ENCODE results near the gene CPT1B.

CPT1B gene

DNA sequence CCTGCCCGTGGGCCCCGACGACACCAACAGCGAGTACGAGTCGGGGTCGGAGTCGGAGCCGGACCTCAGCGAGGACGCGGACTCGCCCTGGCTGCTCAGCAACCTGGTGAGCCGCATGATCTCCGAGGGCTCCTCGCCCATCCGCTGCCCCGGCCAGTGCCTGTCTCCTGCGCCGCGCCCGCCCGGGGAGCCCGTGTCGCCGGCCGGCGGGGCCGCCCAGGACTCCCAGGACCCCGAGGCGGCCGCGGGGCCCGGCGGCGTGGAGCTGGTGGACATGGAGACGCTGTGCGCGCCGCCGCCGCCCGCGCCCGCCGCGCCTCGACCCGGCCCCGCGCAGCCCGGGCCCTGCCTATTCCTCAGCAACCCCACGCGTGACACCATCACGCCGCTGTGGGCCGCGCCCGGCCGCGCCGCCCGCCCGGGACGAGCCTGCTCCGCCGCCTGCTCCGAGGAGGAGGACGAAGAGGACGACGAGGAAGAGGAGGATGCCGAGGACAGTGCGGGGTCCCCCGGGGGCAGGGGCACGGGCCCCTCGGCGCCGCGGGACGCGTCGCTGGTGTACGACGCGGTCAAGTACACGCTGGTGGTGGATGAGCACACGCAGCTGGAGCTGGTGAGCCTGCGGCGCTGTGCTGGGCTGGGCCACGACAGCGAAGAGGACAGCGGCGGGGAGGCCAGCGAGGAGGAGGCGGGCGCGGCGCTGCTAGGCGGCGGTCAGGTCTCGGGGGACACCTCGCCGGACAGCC, 26.2 kb upstream of the CPT1B start:
- Histone ChIP-seq H2AFZ (ENCODE audit: low read length) (no peak overlapping the region), H4K8ac (ENCODE audit: low read depth, low read length) (no peak overlapping the region), H3K14ac (ENCODE audit: low read length) (peak overlapping the region; percentile 3), H4K91ac (ENCODE audit: low read depth, low read length, poor library complexity) (peak overlapping the region; percentile 30), H3K4me2 (ENCODE audit: insufficient read depth, low read length, poor library complexity, severe bottlenecking) (peak overlapping the region; percentile 11), H2BK5ac (ENCODE audit: low read length) (no peak overlapping the region), H3K4me3 (ENCODE audit: low read length in 2 of 2) (no peak overlapping the region), H3K79me1 (ENCODE audit: low read depth, low read length) (peaks cover 2% of the 10 kb centered on the region), H3K36me3 (replicated peaks in 1 of 2; ENCODE audit: control insufficient read depth in 2 of 2, insufficient read depth in 2 of 2, low read length in 2 of 2) (peaks cover 0 to 30% of the 10 kb centered on the region in 2 donors), H3K4me1 (ENCODE audit: control insufficient read depth in 2 of 2, insufficient read depth in 1 of 2, low read depth in 1 of 2, low read length in 2 of 2) (peaks cover 8 to 12% of the 10 kb centered on the region in 2 donors), H3K27ac (replicated peaks; ENCODE audit: low read length) (no peak overlapping the region), H2BK12ac (ENCODE audit: low read length) (no peak overlapping the region), H2AK5ac (ENCODE audit: low read depth, low read length) (no peak overlapping the region), H3K23ac (ENCODE audit: low read depth, low read length, poor library complexity) (no peak overlapping the region), H3K9ac (ENCODE audit: low read depth, low read length, poor library complexity) (peak overlapping the region; percentile 44), H3K18ac (ENCODE audit: low read length) (peak overlapping the region; percentile 28), H2BK15ac (ENCODE audit: low read length) (no peak overlapping the region), H2BK120ac (ENCODE audit: low read depth, low read length) (no peak overlapping the region), H3K4ac (ENCODE audit: low read length) (no peak overlapping the region), H3K27me3 (ENCODE audit: control insufficient read depth in 3 of 3, insufficient read depth in 3 of 3, low read depth in 1 of 3, low read length in 3 of 3) (peaks cover 0 to 20% (median 0%) of the 10 kb centered on the region in 3 experiments), H3K9me3 (replicated peaks in 1 of 2; ENCODE audit: control insufficient read depth in 2 of 2, insufficient read depth in 1 of 2, low read depth in 1 of 2, low read length in 2 of 2) (no peaks in the 10 kb centered on the region)
- no CpG with 5 or more reads among the region's 103 CpGs for WGBS, 2 donors (ENCODE audit: extremely low coverage in 2 of 2, insufficient read length in 2 of 2, insufficient replicate concordance in 1 of 2)
- DNase-seq (ENCODE audit: low spot score), result no peak

- Histone ChIP-seq H3K4me3 (ENCODE audit: low read length in 2 of 2) (no peak overlapping the region), H3K4me2 (ENCODE audit: insufficient read depth, low read length, poor library complexity, severe bottlenecking) (no peak overlapping the region), H2BK120ac (ENCODE audit: low read depth, low read length) (no peak overlapping the region), H3K27ac (replicated peaks; ENCODE audit: low read length) (no peak overlapping the region), H3K79me1 (ENCODE audit: low read depth, low read length) (peaks cover 2% of the 10 kb centered on the region), H3K14ac (ENCODE audit: low read length) (peak overlapping the region; percentile 3), H2BK5ac (ENCODE audit: low read length) (peak overlapping the region; percentile 39), H3K27me3 (ENCODE audit: control insufficient read depth in 3 of 3, insufficient read depth in 3 of 3, low read depth in 1 of 3, low read length in 3 of 3) (peaks cover 0 to 20% (median 0%) of the 10 kb centered on the region in 3 experiments), H4K91ac (ENCODE audit: low read depth, low read length, poor library complexity) (no peak overlapping the region), H3K36me3 (replicated peaks in 1 of 2; ENCODE audit: control insufficient read depth in 2 of 2, insufficient read depth in 2 of 2, low read length in 2 of 2) (peaks cover 0 to 30% of the 10 kb centered on the region in 2 donors), H3K18ac (ENCODE audit: low read length) (peak overlapping the region; percentile 28), H2AK5ac (ENCODE audit: low read depth, low read length) (no peak overlapping the region), H2BK12ac (ENCODE audit: low read length) (no peak overlapping the region), H2AFZ (ENCODE audit: low read length) (no peak overlapping the region), H3K4me1 (ENCODE audit: control insufficient read depth in 2 of 2, insufficient read depth in 1 of 2, low read depth in 1 of 2, low read length in 2 of 2) (peaks cover 8 to 12% of the 10 kb centered on the region in 2 donors), H3K9ac (ENCODE audit: low read depth, low read length, poor library complexity) (peak overlapping the region; percentile 44), H3K23ac (ENCODE audit: low read depth, low read length, poor library complexity) (peak overlapping the region; percentile 20), H3K9me3 (replicated peaks in 1 of 2; ENCODE audit: control insufficient read depth in 2 of 2, insufficient read depth in 1 of 2, low read depth in 1 of 2, low read length in 2 of 2) (no peaks in the 10 kb centered on the region), H3K4ac (ENCODE audit: low read length) (no peak overlapping the region), H4K8ac (ENCODE audit: low read depth, low read length) (no peak overlapping the region), H2BK15ac (ENCODE audit: low read length) (no peak overlapping the region)
- no CpG with 5 or more reads among the region's 70 CpGs for WGBS, 2 donors (ENCODE audit: extremely low coverage in 2 of 2, insufficient read length in 2 of 2, insufficient replicate concordance in 1 of 2)
- DNase-seq (ENCODE audit: low spot score), result no peak
Observed at GRCh38 chr22:50603511-50604255, 25.5 kb upstream of the CPT1B start.

GRCh38 chr22:50602338-50602700, 24.1 kb upstream of the CPT1B start:
- H2BK12ac ChIP-seq (ENCODE audit: low read length), result no peak overlapping the region
- H3K9ac ChIP-seq (ENCODE audit: low read depth, low read length, poor library complexity), result no peak overlapping the region
- H3K79me1 ChIP-seq (ENCODE audit: low read depth, low read length), result peaks cover 2% of the 10 kb centered on the region
- H4K91ac ChIP-seq (ENCODE audit: low read depth, low read length, poor library complexity), result no peak overlapping the region
- peaks cover 0 to 17% (median 0%) of the 10 kb centered on the region in 3 experiments for H3K27me3 ChIP-seq (ENCODE audit: control insufficient read depth in 3 of 3, insufficient read depth in 3 of 3, low read depth in 1 of 3, low read length in 3 of 3)
- H3K23ac ChIP-seq (ENCODE audit: low read depth, low read length, poor library complexity), result no peak overlapping the region
- no peak overlapping the region for H2AK5ac ChIP-seq (ENCODE audit: low read depth, low read length)
- no peak overlapping the region for H2BK15ac ChIP-seq (ENCODE audit: low read length)
- H2BK120ac ChIP-seq (ENCODE audit: low read depth, low read length), result no peak overlapping the region
- peaks cover 8 to 12% of the 10 kb centered on the region in 2 donors for H3K4me1 ChIP-seq (ENCODE audit: control insufficient read depth in 2 of 2, insufficient read depth in 1 of 2, low read depth in 1 of 2, low read length in 2 of 2)
- H2BK5ac ChIP-seq (ENCODE audit: low read length), result no peak overlapping the region
- H3K4me3 ChIP-seq (ENCODE audit: low read length in 2 of 2), result no peak overlapping the region
- H4K8ac ChIP-seq (ENCODE audit: low read depth, low read length), result no peak overlapping the region
- no peak overlapping the region for H3K4me2 ChIP-seq (ENCODE audit: insufficient read depth, low read length, poor library complexity, severe bottlenecking)
- H2AFZ ChIP-seq (ENCODE audit: low read length), result no peak overlapping the region
- H3K27ac ChIP-seq (replicated peaks; ENCODE audit: low read length), result no peak overlapping the region
- H3K36me3 ChIP-seq (replicated peaks in 1 of 2; ENCODE audit: control insufficient read depth in 2 of 2, insufficient read depth in 2 of 2, low read length in 2 of 2), result peaks cover 0 to 23% of the 10 kb centered on the region in 2 donors
- no peak overlapping the region for H3K4ac ChIP-seq (ENCODE audit: low read length)
- no peaks in the 10 kb centered on the region for H3K9me3 ChIP-seq (replicated peaks in 1 of 2; ENCODE audit: control insufficient read depth in 2 of 2, insufficient read depth in 1 of 2, low read depth in 1 of 2, low read length in 2 of 2)
- no peak overlapping the region for H3K14ac ChIP-seq (ENCODE audit: low read length)
- no peak for DNase-seq (ENCODE audit: low spot score)
- no CpG with 5 or more reads among the region's 2 CpGs for WGBS, 2 donors (ENCODE audit: extremely low coverage in 2 of 2, insufficient read length in 2 of 2, insufficient replicate concordance in 1 of 2)
- no peak overlapping the region for H3K18ac ChIP-seq (ENCODE audit: low read length)
